WI38 (cell line): ENCODE data around the gene GUCD1.
"Not testable (repeated sequence)": the region's sequence is repeated elsewhere in the genome, so short reads cannot be mapped to it uniquely, and the experiment has no call there.

Experiments
- H3K4me3 ChIP-seq: 2 replicates; pipeline ENCODE4 v1.5.1; 2011; ENCODE audit warnings: low read depth, mild to moderate bottlenecking, control low read depth, low read length
- CTCF ChIP-seq: IDR thresholded peaks from 2 replicates; pipeline ENCODE4 v1.5.1; 2012; ENCODE audit warnings: low read depth, mild to moderate bottlenecking, control low read depth, low read length

Gene GUCD1

GRCh38 chr22:24554313-24555164 lies at the start of gene GUCD1:
Gene GUCD1, minus strand, starts transcription at chr22:24555138. Its CDS starts 147 bp downstream, at chr22:24554991.
- TF ChIP-seq CTCF, result no peak
- H3K4me3 ChIP-seq, result peak within 1 kb of the TSS; percentile 99

GRCh38 chr22:24603770-24604629 lies 49.1 kb upstream of the GUCD1 start:
- not testable (repeated sequence) for H3K4me3 ChIP-seq

- not testable (repeated sequence) for H3K4me3 ChIP-seq
Observed at GRCh38 chr22:24602847-24603769, 48.2 kb upstream of the GUCD1 start, which contains the start of gene GGT1. Gene GGT1, plus strand, starts transcription at chr22:24603193. Its CDS starts 7,889 bp downstream, at chr22:24611082.

GRCh38 chr22:24602105-24602749 lies 47.3 kb upstream of the GUCD1 start:
- not testable (repeated sequence) for H3K4me3 ChIP-seq

GRCh38 chr22:24601217-24602104 lies 46.5 kb upstream of the GUCD1 start:
- TF ChIP-seq CTCF, result no peak
- no peak overlapping the region for H3K4me3 ChIP-seq

- not testable (repeated sequence) for H3K4me3 ChIP-seq
Observed at GRCh38 chr22:24599958-24600715, 45.2 kb upstream of the GUCD1 start.

GRCh38 chr22:24599514-24599913 lies 44.6 kb upstream of the GUCD1 start:
- no peak overlapping the region for H3K4me3 ChIP-seq
- no peak for TF ChIP-seq CTCF

GRCh38 chr22:24597076-24597475 lies 42.1 kb upstream of the GUCD1 start:
- not testable (repeated sequence) for H3K4me3 ChIP-seq
